Thyroid gland (tissue), 4 donors: ENCODE measurements around the gene CHRNB1.

Experiments
- CTCF ChIP-seq, 6 experiments: fragments of 200-600 bp in 3 of 6; fragments of 450-650 bp in 3 of 6; sonication (generic) in 3 of 6; IDR thresholded peaks; one replicate each; pipeline ENCODE4 v1.5.1; 2016 to 2019; ENCODE audit warnings: antibody characterized with exemption in 6 of 6, mild to moderate bottlenecking in 2 of 6, inconsistent platforms in 1 of 6, moderate library complexity in 1 of 6
- POLR2A ChIP-seq, 2 donors: fragments of 450-650 bp; IDR thresholded peaks; one replicate each; pipeline ENCODE4 v1.6.1; 2017; ENCODE audit warnings: antibody characterized with exemption in 2 of 2, mild to moderate bottlenecking in 2 of 2, moderate library complexity in 1 of 2

GRCh38 chr17:7460850-7461660, 16.2 kb downstream of the CHRNB1 start:
- no peak for TF ChIP-seq CTCF (IDR thresholded peaks at IDR 0.05)
- no peak for TF ChIP-seq POLR2A (IDR thresholded peaks at IDR 0.05)
